ENCODE data around the gene ZNF148.
A peak's percentile ranks its signal among the peaks of the same experiment; 100 is the strongest.

The ZNF148 gene

DNA sequence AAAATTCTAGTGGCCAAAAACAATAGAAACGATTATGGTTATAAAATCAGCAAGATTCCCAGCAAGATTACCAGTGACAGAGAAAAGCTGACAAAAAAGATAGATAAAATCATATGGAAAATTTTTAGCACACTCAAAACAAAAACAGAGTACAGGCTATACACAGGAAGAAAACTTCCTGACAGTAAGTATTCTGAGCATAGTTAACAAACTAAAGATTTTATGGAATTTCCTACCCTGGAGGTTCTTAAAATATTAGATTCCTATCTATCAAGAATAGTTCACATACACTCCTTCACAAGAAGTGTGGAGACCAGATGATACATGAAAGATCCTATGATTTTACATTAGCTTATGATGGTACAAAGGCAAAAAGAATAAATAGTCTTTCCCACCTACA, 50.8 kb downstream of the ZNF148 start:
- no peak for DNase-seq

DNA sequence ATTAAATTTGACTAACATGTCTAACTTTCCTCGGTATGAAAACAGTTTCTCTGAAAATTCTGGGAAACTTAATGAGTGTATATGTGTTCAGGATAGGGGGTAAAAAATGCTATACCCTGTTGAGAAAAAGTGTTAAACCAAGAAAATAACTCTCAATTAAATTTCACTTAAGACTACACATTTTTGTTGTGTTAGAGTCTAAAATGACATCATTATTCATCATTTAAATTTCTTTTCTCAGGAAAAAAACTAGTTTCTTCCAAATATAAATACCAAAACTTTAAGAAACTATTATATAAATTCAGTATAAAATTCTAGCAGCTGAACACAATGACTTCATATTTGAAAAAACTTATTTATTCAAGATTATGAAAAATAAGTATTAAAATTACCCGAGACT, 52.2 kb downstream of the ZNF148 start:
- no peak for DNase-seq

DNA sequence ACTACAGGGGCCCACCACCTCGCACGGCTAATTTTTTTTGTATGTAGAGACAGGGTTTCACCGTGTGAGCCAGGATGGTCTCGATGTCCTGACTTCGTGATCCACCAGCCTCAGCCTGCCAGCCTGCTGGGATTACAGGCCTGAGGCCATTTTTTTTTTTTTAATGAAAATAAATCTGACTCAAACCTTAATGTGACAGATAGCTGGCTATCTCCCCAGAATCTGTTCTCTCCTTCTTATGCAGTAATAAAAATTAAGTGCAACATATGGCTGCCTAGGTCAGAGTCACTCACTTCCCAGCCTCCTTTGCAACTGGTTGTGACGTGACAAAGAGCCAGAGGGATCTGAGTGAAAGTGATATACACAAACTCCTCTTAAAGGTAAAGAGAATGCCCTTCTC, 53.0 kb downstream of the ZNF148 start:
- no peak for DNase-seq

DNA sequence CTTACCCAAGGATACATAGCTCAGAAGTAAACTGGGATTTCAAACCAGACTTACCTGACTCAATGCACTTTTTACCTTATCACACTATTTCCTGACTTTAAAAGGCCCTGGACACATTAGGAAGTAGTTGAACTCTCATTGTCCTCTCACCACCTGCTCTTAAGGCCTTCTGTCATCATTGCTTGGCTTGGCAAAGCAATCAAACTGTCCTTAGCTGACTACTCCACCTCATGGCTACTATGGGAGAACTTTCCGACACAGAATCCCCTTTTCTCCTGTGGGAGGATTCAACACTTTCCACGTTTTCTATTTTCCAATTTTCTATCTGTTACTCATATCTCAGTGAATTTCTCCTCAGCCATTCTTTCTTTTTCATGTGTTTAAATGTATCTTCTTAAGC, 55.4 kb downstream of the ZNF148 start:
- DNase-seq = no peak

DNA sequence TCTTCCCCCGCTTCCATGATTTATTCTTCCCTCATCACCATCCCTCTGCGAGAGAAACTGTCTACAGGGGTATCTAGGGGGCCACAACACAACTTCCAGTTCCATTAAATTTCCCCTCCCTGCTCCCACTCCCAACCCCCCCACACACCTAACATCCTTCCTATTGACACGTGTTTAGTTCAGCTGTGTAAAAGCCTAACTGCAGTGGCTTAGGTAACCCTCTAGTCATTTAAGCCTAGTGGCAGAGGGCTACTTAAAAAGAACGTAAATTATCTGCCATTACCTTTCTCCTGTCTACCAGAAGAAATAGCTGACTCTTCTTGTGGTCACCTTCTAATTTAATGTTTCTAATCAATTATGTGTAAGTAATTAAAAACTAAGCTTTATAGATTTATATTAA, 56.3 kb downstream of the ZNF148 start:
- DNase-seq = no peak

DNA sequence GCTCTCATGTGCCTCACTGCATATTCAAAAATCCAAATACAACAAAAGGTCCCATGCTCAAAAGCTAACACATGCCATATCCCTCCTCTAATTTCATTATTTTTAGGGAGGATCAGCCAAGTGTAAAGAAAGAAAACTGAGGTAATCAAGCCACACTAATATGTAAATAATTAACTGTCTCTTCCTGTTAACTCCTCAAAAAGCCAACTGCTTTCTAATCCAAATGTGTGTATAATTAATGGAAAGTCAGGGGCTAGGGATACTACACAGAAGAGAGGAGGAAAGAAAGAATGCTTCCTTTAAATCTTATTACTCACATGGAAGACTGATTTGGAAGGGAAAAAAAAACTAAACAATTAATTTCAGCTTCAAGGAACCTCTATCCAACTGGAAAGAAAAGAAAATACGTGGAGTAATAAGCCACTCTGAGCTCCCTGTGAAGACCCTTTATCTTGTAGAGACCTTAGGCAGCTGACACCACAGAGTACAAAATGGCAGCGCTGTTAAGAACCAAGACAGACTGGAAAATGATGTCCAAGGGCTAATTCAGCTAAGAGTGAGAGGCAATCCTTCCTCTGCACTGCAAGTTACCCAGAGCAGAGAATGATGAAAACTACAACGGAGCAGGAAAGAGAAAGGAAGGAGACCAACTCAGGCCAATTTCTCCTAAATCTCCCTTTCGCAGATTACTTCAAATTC, 56.8 kb downstream of the ZNF148 start:
- no peak for DNase-seq

DNA sequence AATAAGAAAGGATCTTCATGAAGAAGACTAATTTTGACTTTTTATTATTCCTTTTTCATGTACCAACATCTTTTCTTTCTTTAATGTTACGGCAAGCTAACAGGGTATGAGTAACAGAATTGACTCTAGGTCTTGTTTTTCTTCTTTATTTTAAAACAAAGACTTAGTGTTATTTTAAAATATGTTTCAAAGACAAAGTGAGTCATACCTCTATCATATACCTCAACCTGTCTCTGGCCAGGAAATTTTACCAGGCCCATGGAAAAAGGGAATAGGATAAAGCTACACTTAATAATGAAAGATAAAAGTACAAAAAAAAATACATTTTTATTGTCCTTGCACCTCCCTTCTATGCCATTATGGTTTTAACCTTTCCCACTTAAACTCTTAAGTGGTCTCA, 57.4 kb downstream of the ZNF148 start:
- no peak for DNase-seq

DNA sequence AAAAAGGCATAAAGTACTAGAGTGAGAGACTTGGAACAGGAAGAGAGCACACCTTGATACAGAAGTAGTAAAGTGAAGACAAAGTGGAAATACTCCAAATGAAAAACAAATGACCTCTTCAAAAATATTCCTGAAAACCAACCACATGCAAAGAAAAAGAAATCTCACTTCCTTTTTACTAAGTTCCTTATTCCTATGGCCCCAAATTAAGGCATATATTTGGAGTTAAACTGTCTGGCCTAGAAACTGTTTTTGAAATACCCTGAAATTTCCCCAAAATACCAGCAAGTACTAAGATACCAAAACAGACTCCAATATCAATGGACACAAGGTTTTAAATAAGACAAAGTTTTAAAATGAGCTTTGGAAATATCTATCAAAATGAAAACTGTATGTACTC, 58.2 kb downstream of the ZNF148 start:
- no peak for DNase-seq

DNA sequence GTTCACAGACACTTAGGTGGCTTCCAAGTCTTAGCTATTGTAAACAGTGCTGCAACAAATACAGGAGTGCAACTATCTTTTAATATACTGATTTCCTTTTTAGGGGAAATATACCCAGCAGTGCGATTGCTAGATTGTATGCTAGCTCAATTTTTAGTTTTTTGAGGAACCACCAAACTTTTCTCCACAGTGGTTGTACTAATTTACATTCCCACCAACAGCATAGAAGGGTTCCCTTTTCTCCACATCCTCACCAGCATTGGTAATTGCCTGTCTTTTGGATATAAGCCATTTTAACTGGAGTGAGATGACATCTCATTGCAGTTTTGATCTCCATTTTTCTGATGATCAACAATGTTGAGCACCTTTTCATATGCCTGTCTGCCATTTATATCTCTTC, 58.9 kb downstream of the ZNF148 start:
- no peak for DNase-seq

DNA sequence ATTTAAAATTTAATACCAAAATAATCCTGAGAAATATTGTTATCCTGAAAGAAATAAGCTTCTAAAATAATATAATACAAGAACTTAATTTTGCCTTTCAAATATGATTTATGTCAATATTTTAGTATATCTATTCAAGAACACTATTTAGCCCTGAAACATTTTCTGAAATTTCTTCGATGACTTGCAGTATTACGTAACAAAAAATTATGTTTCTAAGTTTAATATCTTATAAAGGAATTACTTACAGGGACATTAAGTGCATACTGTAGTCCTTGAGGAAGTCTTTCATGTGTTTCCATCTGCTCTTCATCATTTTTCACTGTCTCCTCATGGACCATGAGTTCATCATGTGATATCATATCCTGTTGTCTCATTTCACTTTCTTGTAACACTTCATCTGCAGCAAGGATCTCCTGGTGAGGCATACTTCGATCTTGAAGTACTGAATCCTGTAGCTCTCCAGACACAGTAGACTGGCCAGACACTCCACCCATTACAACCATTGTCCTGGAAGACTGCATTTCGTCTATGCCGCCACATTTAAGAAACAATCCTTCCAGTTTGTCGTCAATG, 62.0 kb downstream of the ZNF148 start:
- DNase-seq = no peak

DNA sequence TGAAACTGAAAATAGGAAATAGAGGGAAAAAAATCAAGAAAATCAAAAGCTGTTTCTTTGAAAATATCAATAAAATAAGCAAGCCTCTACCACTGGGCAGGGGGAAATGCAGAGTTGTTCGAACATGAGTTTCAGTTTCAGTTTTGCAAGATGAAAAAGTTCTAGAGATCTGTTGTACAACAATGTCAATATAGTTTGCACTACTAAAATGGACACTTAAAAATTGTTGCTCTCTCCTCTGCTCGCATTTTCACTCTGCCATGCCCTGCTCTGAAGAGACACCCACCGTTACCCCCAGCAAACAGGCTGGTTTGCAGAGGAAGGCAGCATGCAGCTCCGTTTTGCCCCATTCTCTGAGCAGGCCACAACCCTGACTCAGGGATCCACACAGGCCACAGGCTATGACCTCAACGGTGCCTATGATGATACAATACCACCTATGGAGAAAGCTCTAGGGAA, 64.5 kb downstream of the ZNF148 start:
- peak; percentile 24 for DNase-seq

DNA sequence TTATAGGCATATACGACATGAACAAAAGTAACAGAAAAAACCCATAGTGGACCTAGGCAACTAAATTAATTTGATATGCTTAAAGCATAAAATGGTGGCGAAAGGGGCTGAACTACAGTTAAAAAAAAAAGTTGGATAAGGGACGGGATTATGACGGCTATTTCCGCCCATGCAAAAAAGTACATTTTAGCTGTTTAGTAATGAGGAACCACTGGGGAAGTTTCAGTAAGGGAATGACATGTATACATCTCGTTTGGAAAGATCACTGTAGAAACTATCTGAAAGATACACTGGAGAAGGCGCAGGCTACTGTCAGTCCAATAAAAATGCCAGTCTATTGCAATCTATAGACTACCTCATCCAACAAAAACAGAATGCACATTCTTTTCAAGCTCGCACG, 65.6 kb downstream of the ZNF148 start:
- no peak for DNase-seq

DNA sequence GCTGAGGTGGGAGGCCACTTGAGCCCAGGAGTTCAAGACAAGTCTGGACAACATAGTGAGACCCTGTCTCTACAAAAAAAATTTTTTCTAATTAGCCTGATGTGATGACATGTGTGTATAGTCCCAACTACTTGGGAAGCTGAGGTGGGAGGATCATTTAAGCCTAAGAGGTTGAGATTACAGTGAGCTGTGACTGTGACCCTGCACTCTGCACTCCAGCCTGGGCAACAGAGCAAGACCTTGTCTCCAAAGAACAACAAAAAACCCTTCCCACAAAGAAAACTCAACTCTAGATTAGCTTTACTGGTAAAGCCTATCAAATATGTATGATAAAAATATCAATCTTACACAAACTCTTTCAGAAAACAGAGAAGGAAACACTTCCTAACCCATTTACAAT, 68.5 kb downstream of the ZNF148 start:
- no peak for DNase-seq

DNA sequence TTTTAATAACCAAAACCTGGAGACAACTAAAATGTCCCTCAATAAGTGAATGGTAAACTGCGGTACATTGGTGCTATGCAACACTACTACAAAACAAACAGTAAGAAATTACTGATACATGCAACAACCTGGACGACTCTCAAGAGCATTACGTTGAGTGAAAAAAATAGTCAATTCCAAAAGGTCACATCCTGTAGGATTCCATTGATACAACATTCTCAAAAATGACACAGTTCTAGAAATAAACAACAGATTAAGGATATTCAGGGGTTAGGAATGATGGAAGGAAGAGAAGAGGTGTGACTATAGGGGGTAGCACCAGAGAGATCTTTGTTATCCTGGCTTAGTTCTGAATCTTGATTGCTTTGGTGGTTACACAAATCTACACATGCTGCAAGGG, 72.2 kb downstream of the ZNF148 start:
- DNase-seq = no peak

DNA sequence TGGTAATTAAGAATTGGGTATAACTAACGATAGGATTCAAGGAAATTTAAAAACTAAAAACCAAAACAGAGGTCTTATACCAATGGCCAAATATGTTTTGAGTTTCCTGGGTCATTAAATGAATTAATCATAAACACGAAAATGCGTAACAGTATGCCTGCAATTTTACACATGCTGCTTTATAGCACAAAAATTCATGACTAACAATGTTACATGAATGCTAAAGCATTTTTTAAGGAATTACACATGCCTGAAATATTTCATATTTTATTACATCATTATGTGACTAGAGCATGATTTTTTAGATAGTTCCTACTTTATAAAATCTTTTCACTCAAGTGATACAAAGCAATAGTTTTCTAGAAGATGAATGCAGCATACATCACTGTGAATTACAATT, 74.7 kb downstream of the ZNF148 start:
- no peak for DNase-seq

DNA sequence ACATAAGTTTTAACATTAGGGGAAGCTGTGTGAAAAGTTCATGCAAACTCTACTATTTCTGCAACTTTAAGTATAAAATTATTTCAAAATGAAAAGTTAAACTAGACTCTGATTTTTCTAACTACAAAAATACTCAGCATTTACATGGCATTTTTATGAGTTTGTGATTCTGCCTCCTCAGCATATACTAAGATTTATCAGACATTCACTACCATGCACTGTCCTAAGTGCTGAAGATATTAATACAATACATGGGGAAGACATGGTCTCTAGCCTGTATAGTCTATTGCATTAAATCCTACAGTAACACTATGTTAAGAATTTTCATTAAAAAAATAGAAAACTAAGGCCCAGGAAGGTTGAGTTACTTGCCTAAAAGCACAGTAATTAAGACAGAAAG, 80.7 kb downstream of the ZNF148 start:
- DNase-seq = no peak

DNA sequence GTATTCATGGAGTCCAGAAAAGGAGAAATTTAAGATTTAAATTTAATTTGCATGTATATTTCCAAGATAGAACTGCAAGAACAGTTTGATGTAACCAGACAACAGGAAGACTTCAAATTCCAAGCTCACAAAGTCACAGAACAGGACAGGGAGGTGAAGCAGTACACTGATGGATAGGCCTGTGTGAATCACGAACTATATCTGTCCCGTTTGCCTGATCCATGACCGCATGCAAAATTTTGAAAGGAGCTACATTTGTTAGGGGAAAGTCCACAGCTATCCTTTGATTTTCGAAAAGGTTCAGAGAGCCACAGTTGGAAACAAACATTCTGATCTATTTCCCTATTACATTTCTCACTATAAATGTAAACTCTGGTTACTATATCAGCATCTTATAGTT, 83.1 kb downstream of the ZNF148 start:
- DNase-seq = no peak

DNA sequence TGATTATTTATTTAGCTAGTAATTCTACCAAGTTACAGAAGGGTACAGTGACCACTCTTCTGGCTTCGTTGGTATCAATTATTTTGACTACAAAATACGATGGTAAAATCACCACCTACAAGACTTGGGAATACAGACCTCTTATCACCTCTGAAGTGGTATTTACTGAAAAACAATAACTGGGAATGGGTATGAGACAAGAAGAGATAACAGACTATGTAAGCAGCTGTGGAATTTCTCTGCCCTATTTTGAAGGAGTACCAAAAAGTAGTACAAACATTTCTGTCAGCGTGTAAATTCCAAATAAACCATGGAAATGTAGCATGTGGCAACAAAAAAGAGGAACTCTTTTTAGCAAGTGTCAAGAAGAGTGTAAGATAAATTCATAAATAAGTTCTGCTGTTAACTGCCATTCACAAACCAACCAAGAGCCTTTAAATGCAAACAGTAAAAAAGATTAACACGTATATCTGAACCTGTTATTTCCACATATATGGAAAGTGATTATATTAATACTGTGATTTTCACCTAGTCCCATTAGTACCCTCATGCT, 85.6 kb downstream of the ZNF148 start:
- no peak for DNase-seq

DNA sequence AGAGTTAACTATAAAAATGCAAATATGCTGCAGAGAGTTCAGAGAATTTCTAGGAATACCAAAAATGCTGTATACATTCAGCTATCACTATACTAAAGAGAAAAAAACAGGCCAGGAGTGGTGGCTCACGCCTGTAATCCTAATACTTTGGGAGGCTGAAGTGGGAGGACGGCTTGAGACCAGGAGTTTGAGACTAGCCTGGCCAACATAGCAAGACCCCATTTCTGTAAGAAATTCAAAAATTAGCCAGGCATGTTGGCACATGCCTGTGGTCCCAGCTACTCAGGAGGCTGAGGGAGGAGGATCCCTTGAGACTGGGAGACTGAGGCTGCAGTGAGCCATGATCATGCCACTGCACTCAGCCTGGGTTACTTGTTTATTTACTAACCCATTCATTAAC, 87.9 kb downstream of the ZNF148 start:
- DNase-seq = no peak

DNA sequence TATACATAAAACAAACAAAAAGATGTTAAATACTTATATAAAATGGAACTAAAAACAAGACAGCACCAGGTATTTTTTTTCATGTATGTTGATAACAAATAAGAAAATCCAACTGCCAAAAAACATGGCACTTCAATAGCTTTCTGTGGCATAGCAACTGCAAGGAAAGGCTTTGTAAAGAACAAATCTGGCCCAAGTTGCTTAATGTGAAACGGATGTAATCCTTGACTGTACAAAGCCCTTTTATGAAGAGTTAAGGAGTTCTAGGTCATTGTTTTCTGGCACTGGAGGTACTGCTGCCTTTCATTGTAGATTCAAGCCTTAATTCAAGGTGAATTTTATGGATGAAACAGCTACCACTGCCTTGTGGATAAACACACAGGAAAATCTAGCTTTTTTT, 93.7 kb downstream of the ZNF148 start:
- no peak for DNase-seq

DNA sequence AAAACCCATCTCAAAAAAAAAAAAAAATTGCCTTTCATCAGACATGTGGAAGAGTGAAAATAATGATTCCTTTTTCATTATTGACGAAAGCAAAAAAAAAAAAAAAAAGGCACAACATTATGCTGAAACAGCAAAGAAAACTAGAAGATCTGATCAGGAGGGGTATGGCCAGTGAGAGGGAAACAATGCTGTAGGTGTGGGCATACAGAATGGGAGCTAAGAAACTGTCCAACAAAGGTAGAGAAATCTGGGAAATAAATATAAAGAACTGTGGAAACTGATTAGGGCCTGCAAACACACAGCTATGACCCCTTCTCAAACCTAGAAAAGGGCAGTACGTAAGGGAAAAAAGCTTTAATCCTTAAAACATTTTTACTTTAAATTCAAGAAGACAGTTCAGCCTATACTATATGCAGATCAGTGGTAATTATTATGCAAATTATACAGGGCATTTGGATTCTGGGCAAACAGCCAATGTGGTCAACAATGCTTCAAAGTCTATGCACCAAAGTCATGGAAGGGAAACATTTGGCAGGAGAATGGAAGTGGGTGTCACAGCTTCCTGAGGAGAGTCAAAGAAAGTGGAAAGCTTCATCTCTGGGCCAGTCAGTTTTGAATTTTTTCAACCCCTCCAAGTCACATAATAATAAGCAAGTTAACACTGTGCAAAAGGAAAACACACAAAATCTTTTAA, 94.3 kb downstream of the ZNF148 start:
- no peak for DNase-seq

DNA sequence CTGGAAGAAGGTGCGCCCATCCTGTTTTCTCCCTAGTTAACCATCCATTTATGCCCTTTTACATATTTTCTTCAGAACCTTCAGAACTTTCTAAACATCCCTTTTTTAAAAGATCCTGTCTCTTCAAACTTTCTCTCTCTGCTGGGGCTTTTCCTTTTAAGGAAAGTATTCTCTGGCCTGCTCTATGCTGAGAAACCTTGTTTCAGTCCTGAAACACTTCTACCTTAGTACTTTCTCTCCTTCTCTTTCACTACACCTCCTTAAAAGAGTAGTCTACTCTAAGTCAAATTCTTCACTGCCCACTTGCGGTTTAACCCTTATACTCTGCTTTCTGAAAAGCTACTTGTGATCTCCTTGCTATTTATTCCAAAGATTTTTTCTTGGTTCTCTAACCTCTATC, 97.0 kb downstream of the ZNF148 start:
- DNase-seq = no peak

DNA sequence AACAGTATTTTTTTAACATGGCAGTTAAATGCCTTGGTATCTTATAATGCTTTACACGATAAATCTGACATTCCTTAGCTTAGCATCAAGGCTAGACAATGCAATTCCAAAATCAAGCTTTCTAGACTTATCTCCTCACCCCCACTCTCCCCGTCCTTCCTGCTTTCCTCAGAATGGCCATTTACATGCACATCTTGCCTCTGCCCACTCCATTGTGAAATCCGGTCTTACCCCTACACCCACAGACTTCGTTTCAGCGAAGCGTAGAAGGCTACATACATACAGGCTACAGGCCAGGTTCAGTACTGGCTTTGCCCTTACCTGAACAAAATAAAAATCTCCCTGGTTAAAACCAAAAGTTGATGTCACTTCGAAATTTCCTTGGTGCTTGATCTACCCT, 104.0 kb downstream of the ZNF148 start:
- no peak for DNase-seq

DNA sequence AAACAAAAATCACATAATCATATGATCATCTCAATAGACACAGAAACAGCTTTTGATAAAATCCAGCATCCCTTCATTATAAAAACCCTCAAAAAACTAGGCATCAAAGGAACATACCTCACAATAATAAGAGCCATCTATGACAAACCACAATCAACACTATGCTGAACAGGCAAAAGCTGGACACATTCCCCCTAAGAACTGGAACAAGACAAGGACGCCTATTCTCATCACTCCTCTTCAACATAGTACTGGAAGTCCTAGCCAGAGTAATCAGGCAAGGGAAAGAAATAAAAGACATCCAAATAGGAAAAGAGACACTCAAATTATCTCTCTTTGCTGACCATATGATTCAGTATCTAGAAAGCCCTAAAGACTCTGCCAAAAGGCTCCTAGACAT, 107.7 kb downstream of the ZNF148 start:
- no peak for DNase-seq

Measured in activated T-cell treated with anti-CD3 and anti-CD28 coated beads for 4 hours (primary cell).